ENCODE data around the gene THOC1.

THOC1 gene

DNA sequence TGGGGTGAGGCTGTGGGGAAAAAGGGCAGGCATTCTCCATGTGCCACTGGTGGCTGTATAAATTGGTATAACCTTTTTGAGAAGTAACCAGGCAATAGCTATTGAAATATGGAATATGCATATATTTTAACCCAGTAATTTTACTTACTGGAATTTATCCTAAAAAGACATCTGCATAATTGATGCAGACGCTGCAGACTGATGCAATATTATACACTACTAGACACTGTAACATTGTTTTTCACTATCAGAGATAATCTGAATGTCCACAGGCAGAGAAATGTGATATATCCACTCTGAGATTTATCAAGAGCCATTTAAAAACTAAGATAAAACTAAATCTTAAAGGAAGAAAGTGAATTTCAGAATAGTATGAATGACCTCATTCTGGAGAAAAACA lies 14.7 kb downstream of the THOC1 start:
- TF ChIP-seq GATA2 (IDR thresholded peaks at IDR 0.05; ENCODE audit: low read depth, low read length) (no peak), GATA3 (IDR thresholded peaks at IDR 0.05; ENCODE audit: low read depth, low read length) (no peak)

GRCh38 chr18:251572-251971 lies 16.3 kb downstream of the THOC1 start:
- TF ChIP-seq GATA3 (IDR thresholded peaks at IDR 0.05; ENCODE audit: low read depth, low read length) (no peak), GATA2 (IDR thresholded peaks at IDR 0.05; ENCODE audit: low read depth, low read length) (no peak)

DNA sequence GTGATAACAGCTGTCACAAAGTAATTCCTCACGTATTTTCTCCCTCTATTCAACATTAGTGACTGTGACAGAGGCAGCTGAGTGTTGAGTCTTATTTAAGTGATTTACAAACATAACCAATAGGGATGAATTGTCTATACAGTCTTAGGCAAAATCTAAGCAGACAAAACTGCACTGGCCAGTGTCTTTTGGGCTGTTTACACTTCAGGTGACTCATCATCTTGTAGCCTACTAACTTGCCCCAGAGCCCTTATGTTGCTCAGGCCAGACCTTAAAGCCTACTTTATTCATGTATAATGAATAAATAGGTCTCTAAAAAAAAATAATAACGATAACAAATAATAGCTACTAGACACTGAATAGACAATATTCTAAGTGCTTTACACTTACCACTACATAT lies 17.2 kb downstream of the THOC1 start:
- no peak for TF ChIP-seq GATA3 (IDR thresholded peaks at IDR 0.05; ENCODE audit: low read depth, low read length)
- no peak for TF ChIP-seq GATA2 (IDR thresholded peaks at IDR 0.05; ENCODE audit: low read depth, low read length)

GRCh38 chr18:248053-248452 lies 19.8 kb downstream of the THOC1 start:
- TF ChIP-seq GATA2 (IDR thresholded peaks at IDR 0.05; ENCODE audit: low read depth, low read length) (no peak), GATA3 (IDR thresholded peaks at IDR 0.05; ENCODE audit: low read depth, low read length) (no peak)

- TF ChIP-seq GATA3 (IDR thresholded peaks at IDR 0.05; ENCODE audit: low read depth, low read length) (no peak), GATA2 (IDR thresholded peaks at IDR 0.05; ENCODE audit: low read depth, low read length) (no peak)
Observed at GRCh38 chr18:245282-245847, 22.5 kb downstream of the THOC1 start.

- no peak for TF ChIP-seq GATA2 (IDR thresholded peaks at IDR 0.05; ENCODE audit: low read depth, low read length)
- no peak for TF ChIP-seq GATA3 (IDR thresholded peaks at IDR 0.05; ENCODE audit: low read depth, low read length)
Observed at GRCh38 chr18:240175-240574, 27.7 kb downstream of the THOC1 start.

DNA sequence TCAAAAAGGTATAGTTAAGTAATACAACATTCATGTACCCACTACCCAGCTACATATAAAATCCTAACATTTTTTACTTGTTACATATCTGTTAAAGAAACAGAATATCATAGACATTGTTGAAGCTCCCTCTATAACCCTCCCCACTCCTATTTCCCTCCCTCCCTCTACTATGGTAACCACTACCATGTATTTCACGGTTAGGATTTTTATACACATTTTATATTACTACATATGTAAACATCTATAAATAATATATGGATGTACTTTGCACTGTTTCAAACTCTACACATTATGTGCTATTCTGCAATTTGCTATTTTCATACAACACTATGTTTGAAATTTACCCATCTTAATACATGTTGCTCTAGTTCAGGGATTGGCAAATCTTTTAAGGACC lies 36.3 kb downstream of the THOC1 start:
- no peak for TF ChIP-seq GATA3 (IDR thresholded peaks at IDR 0.05; ENCODE audit: low read depth, low read length)
- TF ChIP-seq GATA2 (IDR thresholded peaks at IDR 0.05; ENCODE audit: low read depth, low read length) = no peak

DNA sequence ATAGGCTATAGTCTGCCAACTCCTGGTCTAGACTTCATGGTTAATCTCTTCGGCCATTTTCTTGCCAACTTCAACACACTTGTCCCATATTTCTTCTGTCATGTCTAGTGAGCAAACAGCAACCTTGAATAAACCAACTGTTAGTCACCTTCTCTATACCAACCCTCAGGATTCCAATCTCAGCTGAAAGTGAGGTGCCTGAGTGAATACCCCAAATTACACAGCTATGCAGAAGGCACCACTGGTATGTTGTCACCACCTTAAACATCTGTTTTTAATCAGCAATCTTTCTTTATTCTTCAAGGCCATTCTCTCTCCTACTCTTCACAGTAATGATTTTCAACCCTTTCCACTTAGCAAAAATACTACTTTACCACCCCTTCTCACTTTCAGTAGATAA lies 39.3 kb downstream of the THOC1 start:
- TF ChIP-seq GATA3 (IDR thresholded peaks at IDR 0.05; ENCODE audit: low read depth, low read length) = no peak
- no peak for TF ChIP-seq GATA2 (IDR thresholded peaks at IDR 0.05; ENCODE audit: low read depth, low read length)

DNA sequence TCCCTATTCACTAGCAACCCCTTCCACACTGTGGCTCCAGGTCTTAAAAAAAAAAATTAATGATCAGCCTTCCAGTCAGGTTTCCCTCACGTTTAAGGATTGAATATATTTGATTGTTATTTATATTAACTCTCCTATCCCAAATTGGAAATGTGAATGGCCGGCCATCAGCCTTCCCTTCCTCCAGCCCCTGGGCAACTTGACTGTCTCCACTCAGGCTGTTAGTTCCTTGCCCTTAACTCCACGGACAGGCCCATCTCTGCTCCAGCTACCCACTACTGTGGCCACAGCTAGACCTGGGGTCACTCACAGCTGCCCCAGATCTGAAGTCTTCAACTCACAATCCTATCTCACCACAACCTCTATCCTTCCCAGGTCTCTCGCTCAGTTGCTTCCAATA lies 39.9 kb downstream of the THOC1 start:
- TF ChIP-seq GATA3 (IDR thresholded peaks at IDR 0.05; ENCODE audit: low read depth, low read length) = no peak
- TF ChIP-seq GATA2 (IDR thresholded peaks at IDR 0.05; ENCODE audit: low read depth, low read length) = no peak

DNA sequence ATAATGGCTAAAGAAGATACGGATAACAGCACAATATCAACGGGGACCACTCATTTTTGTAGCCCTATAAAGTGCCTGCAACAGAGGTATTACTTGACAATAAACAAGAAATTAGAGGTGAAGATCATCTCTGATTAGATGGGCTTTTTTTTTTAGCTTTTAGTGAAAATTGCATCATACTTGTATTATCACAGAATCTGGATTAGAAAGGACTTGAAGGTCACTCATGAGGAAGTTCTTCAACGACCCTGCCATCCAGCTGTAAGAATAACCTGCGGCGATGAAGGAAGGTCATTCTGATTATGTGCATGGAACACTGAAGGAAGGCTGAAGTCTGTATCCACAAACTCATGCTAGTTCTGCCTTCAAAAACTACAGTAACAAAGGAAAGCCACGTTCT lies 40.5 kb downstream of the THOC1 start:
- TF ChIP-seq GATA3 (IDR thresholded peaks at IDR 0.05; ENCODE audit: low read depth, low read length) = no peak
- no peak for TF ChIP-seq GATA2 (IDR thresholded peaks at IDR 0.05; ENCODE audit: low read depth, low read length)

DNA sequence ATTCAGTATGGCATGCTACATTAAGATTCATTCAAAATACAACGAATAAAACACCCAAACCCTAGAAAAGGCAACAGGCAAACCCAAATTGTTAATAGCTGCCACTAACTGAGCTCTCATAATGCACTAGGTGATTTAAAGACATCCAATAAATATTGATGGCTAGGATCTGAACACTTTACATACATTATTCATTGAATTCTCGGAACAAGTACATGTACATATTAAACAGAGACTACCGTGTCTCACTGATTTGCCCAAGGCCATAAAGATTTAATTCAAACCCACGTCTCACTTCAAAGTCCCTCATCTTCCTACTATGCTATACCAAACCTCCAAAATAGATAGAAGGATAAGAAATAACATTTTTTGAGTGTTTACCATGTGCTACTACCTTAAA lies 42.1 kb downstream of the THOC1 start:
- no peak for TF ChIP-seq GATA2 (IDR thresholded peaks at IDR 0.05; ENCODE audit: low read depth, low read length)
- no peak for TF ChIP-seq GATA3 (IDR thresholded peaks at IDR 0.05; ENCODE audit: low read depth, low read length)

DNA sequence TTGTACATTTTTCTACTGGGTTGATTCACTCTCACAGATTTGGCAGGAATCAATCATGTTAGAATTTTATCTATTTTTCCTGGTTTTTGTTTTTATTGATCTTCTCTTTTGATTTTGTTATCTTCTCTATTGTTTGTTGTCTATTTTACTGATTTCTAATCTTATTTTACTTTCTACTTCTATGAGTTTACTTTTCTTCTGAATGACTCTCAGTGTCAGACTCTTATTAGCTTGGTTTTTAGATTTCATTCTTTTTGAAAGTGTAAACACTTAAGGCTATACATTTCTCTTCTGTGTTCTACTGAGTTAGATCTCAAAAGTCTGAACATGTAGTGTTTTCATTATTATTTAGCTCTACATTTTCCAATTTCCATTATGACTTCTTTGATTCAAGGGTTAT lies 47.1 kb downstream of the THOC1 start:
- TF ChIP-seq GATA2 (IDR thresholded peaks at IDR 0.05; ENCODE audit: low read depth, low read length) (no peak), GATA3 (IDR thresholded peaks at IDR 0.05; ENCODE audit: low read depth, low read length) (no peak)

GRCh38 chr18:217532-218336 lies 50.1 kb downstream of the THOC1 start:
- TF ChIP-seq GATA2 (IDR thresholded peaks at IDR 0.05; ENCODE audit: low read depth, low read length) (no peak), GATA3 (IDR thresholded peaks at IDR 0.05; ENCODE audit: low read depth, low read length) (no peak)

DNA sequence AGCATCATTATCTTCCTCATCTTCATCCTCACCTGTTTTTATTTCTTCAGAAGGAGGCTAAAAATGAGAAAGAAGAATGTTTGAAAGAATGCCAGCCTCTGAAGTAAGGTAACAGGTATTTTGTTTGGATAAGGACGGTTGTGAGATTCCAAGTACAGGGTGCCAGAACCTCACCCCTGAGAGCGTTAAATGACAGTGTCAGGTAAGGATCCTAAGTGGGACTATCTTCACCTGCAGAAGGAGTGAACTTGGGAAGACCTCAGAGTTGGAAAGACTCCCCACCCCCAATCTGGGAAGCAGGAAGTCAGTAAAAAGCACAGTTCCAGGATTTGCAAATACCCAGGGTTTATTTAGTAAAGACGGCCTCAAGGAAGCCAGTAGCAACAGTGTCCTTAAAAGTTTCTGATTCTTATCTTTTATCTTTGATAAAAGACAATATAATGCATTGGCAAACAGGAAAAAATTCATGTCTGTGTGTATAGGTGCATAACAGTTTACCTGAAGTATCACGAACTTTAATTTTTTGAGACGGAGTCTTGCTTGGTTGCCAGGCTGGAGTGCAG lies 52.3 kb downstream of the THOC1 start:
- TF ChIP-seq GATA3 (IDR thresholded peaks at IDR 0.05; ENCODE audit: low read depth, low read length) (no peak), GATA2 (IDR thresholded peaks at IDR 0.05; ENCODE audit: low read depth, low read length) (no peak)

GRCh38 chr18:213966-214365 lies 53.9 kb downstream of the THOC1 start:
- TF ChIP-seq GATA3 (IDR thresholded peaks at IDR 0.05; ENCODE audit: low read depth, low read length) (no peak), GATA2 (IDR thresholded peaks at IDR 0.05; ENCODE audit: low read depth, low read length) (no peak)
